Naive thymus-derived CD8-positive, alpha-beta T cell (primary cell): Measurements from ENCODE around the gene RNF11. TPM values are rescaled to one million over a fixed set of nuclear protein-coding genes. Genes with fewer than 3 reads are reported as not detected.
"Not testable (repeated sequence)": the region's sequence is repeated elsewhere in the genome, so short reads cannot be mapped to it uniquely, and the experiment has no call there.

Experiments used
- ATAC-seq, 2 donors: fragments of 150-1000 bp; cut with Tn5 transposase in 1 of 2; sonication (Bioruptor Pico), chemical (Tn5 transposase) in 1 of 2; 1 replicate in 1 of 2; 2 replicates in 1 of 2; pipeline ENCODE4 v1.10.0; 2021; ENCODE audit warnings: mild to moderate bottlenecking in 2 of 2, moderate library complexity in 2 of 2
- POLR2A ChIA-PET: fragments of 350-600 bp; sonication (Branson Sonifier 250); formaldehyde crosslinking; loops from one replicate; lab custom pipeline; 2021; ENCODE audit warnings: antibody characterized with exemption; lab: Charles Lee
- DNase-seq, 10 donors: peaks; one replicate each; pipeline versions ENCODE4 v3.0.0 to v3.0.0-alpha.2; 2020 to 2022
- H3K27ac Mint-ChIP-seq, 10 donors: one replicate each; pipeline ENCODE4 v1.8.0; 2020 to 2022; ENCODE audit warnings: mild to moderate bottlenecking in 10 of 10, mixed read lengths in 10 of 10, moderate library complexity in 4 of 10, inconsistent platforms in 1 of 10
- H3K27me3 Mint-ChIP-seq, 5 donors: one replicate each; pipeline ENCODE4 v1.8.0; 2021 to 2022; ENCODE audit warnings: mixed read lengths in 5 of 5
- H3K36me3 Mint-ChIP-seq, 3 donors: one replicate each; pipeline ENCODE4 v1.8.0; 2020 to 2022; ENCODE audit warnings: mixed read lengths in 3 of 3, mild to moderate bottlenecking in 2 of 3, inconsistent platforms in 1 of 3
- H3K4me1 Mint-ChIP-seq, 4 donors: one replicate each; pipeline ENCODE4 v1.8.0; 2021 to 2022; ENCODE audit warnings: mixed read lengths in 4 of 4
- H3K4me3 Mint-ChIP-seq, 10 donors: one replicate each; pipeline ENCODE4 v1.8.0; 2020 to 2022; ENCODE audit warnings: mild to moderate bottlenecking in 10 of 10, mixed read lengths in 10 of 10, moderate library complexity in 6 of 10, inconsistent platforms in 1 of 10
- H3K9me3 Mint-ChIP-seq, 9 donors: one replicate each; pipeline ENCODE4 v1.8.0; 2020 to 2022; ENCODE audit warnings: mixed read lengths in 9 of 9, mild to moderate bottlenecking in 3 of 9, inconsistent platforms in 1 of 9, moderate library complexity in 1 of 9
- polyA plus RNA-seq, 3 donors: library from polyadenylated mRNA; unstranded; fragments of 300-500 nt; fragmentation: Illumina TruSeq; gene quantifications; one replicate each; pipeline ENCODE4 v1.2.3, GENCODE V29; 2021
- total RNA-seq, 8 experiments: library from RNA in 2 of 8; stranded (reverse) in 2 of 8; gene quantifications; one replicate each; pipeline ENCODE4 v1.2.3 and lab custom pipeline; 2021 to 2026

RNF11 gene
- total and polyA plus RNA-seq, 5 experiments from 2014 or later, result 19.8 to 36.6 (median 31.8) TPM

- no peak for ATAC-seq
- Mint-ChIP-seq H3K27ac (peak overlapping the region in 9 of 10 donors; percentile 47 to 85 (median 65)), H3K9me3 (no peaks in the 10 kb centered on the region), H3K27me3 (no peaks in the 10 kb centered on the region), H3K36me3 (no peaks in the 10 kb centered on the region), H3K4me3 (peak overlapping the region in 4 of 10 donors; percentile 5 to 50 (median 18)), H3K4me1 (peaks cover 14 to 21% (median 20%) of the 10 kb centered on the region in 4 donors)
- POLR2A ChIA-PET, result interaction anchor here (1.3 kb wide), 1 partner anchor 21 kb away, joined by 4 read pairs; the partner anchor contains the start of gene RNF11
- DNase-seq, result no peak
These were observed 20.9 kb upstream of the RNF11 start for GRCh38 chr1:51215169-51215568.

DNA sequence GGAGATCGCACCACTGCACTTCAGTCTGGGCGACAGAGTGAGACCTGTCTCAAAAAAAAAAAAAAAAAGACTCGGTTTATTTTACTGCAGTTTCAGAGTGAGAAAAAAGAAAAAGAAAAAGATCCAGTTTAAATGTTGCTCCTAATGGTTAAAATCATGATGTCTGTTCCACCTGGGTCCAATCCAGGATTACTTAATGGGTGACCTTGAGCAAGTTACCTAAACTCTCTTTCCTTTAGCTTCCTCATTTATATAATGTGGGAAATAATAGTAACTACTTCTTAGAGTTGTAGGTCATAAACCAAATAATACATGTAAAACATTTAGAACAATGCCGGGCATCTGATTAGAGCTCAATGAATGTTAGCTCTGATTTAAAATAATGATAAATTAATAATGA lies 19.4 kb upstream of the RNF11 start:
- Mint-ChIP-seq H3K9me3 (no peaks in the 10 kb centered on the region), H3K36me3 (no peaks in the 10 kb centered on the region), H3K27me3 (no peaks in the 10 kb centered on the region), H3K27ac (peak overlapping the region in 1 of 10 donors; percentile 67), H3K4me3 (no peak overlapping the region), H3K4me1 (peaks cover 14 to 22% (median 20%) of the 10 kb centered on the region in 4 donors)
- ATAC-seq (no peak), DNase-seq (no peak)
- POLR2A ChIA-PET, result no interaction called here

DNA sequence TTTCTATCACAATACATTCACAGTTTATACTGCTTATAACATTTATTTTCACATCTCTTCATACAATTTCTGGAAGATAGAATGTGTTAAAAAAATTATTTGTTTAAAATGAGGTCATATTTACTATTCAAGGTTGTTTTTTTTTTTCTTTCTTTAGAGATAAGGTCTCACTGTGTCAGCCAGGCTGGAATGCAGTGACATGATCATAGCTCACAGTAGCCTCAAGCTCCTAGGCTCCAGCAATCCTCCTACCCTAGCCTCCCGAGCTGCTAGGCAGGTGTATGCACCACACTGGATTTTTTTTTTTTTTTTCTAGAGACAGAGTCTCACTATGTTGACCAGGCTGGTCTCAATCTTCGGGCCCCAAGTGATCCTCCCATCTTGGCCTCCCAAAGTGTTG lies 19.0 kb upstream of the RNF11 start:
- ATAC-seq, result no peak
- Mint-ChIP-seq H3K36me3 (no peaks in the 10 kb centered on the region), H3K27me3 (no peaks in the 10 kb centered on the region), H3K4me3 (no peak overlapping the region), H3K27ac (no peak overlapping the region), H3K9me3 (no peaks in the 10 kb centered on the region), H3K4me1 (peaks cover 14 to 22% (median 20%) of the 10 kb centered on the region in 4 donors)
- POLR2A ChIA-PET, result no interaction called here
- DNase-seq, result no peak

DNA sequence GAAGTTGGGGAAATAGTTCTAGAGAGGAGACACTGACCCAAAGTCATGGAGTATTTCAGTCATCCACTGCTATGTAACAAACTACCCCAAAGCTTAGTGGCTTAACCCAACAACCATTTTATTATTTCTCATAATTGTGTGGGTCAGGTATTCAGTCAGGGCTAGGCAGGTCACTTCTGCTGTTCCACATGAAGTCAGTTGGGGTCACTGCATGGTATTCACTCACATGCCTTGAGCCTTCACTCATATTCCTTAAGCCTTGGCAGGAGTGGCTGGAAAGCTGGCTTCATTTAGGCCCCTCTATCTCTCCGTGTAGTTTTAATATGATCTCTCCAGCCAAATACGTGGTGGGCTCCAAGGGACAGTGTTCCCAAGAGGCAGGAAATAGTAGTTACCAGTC lies 17.5 kb upstream of the RNF11 start:
- no peak overlapping the region for H3K27ac Mint-ChIP-seq
- H3K36me3 Mint-ChIP-seq, result no peaks in the 10 kb centered on the region
- H3K4me3 Mint-ChIP-seq, result no peak overlapping the region
- H3K27me3 Mint-ChIP-seq, result no peaks in the 10 kb centered on the region
- POLR2A ChIA-PET, result no interaction called here
- no peak for DNase-seq
- ATAC-seq, result no peak
- peaks cover 14 to 22% (median 20%) of the 10 kb centered on the region in 4 donors for H3K4me1 Mint-ChIP-seq
- H3K9me3 Mint-ChIP-seq, result no peaks in the 10 kb centered on the region

DNA sequence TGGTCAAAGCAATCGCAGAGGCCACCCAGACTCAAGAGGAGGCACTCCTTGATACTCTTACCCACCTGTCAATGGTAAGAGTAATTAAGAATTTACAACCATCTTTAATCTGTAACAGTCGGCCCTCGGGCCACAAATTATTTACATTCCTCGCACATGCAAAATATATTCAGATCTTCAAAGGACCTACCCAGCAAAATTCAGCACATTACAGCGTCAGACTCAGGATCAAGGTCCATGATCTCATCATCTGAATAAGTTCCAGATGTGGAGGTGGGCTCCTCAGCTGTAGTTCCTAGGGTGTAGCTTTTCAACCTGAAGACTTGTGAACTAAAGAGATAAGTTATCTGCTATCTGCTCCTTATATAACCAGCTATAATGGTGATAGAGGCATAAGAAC lies 17.1 kb upstream of the RNF11 start:
- POLR2A ChIA-PET, result no interaction called here
- H3K4me1 Mint-ChIP-seq, result peaks cover 14 to 22% (median 19%) of the 10 kb centered on the region in 4 donors

DNA sequence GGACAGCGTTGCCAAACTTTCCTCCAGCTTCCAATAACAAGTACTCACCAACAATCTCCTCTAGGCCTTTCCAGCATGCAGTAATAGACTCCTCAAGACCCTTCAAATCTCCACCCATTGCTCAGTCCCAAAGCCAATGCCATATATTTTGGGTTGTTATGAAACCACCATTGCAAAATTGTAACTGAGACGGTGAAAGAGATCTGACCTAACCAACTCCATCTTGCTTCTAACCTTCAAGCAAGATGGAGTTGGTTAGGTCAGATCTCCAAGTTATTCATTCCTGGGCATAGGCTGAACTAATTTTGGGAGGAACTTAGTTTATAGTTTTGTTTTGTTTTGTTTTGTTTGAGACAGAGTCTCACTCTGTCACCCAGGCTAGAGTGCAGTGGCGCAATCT lies 14.5 kb upstream of the RNF11 start:
- ATAC-seq, H3K36me3 Mint-ChIP-seq, H3K9me3 Mint-ChIP-seq, DNase-seq, H3K4me3 Mint-ChIP-seq, POLR2A ChIA-PET, H3K27ac Mint-ChIP-seq, H3K27me3 Mint-ChIP-seq, H3K4me1 Mint-ChIP-seq: not testable (repeated sequence)

More for the DNA sequence above, 17.1 kb upstream of the RNF11 start:
- no peak for ATAC-seq
- H3K4me3 Mint-ChIP-seq, result no peak overlapping the region
- peak overlapping the region in 1 of 10 donors; percentile 41 for H3K27ac Mint-ChIP-seq
- H3K36me3 Mint-ChIP-seq, result no peaks in the 10 kb centered on the region
- DNase-seq, result no peak
- no peaks in the 10 kb centered on the region for H3K9me3 Mint-ChIP-seq
- no peaks in the 10 kb centered on the region for H3K27me3 Mint-ChIP-seq

DNA sequence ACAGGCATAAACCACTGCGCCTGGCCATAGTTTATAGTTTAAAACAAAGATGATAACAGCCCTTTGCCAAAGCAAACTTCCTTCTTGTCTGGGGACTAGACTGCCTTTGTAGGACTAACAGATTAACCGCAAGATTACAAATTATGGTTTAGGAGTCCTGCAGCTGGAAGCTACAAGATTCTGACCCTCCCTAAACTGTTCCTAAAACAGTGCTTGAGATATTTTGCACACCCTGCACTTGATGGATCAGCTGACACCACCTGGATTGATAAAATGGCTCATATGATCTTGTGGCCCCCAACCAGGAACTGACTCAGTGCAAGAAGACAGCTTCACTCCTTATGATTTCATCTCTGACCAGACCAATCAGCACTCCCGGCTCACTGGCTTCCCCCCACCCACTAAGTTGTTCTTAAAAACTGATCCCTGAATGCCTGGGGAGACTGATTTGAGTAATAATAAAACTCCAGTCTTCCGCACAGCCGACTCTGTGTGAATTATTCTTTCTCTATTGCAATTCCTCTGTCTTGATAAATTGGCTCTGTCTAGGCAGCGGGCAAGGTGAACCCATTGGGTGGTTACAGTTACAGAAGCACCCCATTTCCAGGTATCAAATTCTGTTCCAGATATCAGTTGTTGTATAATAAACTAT lies 13.8 kb upstream of the RNF11 start:
- peaks cover 0 to 2% (median under 1%) of the 10 kb centered on the region in 4 donors for H3K4me1 Mint-ChIP-seq
- ATAC-seq (no peak), DNase-seq (no peak)
- no peak overlapping the region for H3K27ac Mint-ChIP-seq
- peaks cover 0 to 5% (median 0%) of the 10 kb centered on the region in 5 donors for H3K27me3 Mint-ChIP-seq
- no peaks in the 10 kb centered on the region for H3K36me3 Mint-ChIP-seq
- POLR2A ChIA-PET, result no interaction called here
- H3K4me3 Mint-ChIP-seq, result no peak overlapping the region
- H3K9me3 Mint-ChIP-seq, result no peaks in the 10 kb centered on the region

GRCh38 chr1:51222809-51223208 lies 13.3 kb upstream of the RNF11 start:
- POLR2A ChIA-PET, result no interaction called here
- peaks cover 0 to 2% (median under 1%) of the 10 kb centered on the region in 4 donors for H3K4me1 Mint-ChIP-seq
- ATAC-seq (no peak), DNase-seq (no peak)
- H3K36me3 Mint-ChIP-seq, result no peaks in the 10 kb centered on the region
- no peak overlapping the region for H3K27ac Mint-ChIP-seq
- peaks cover 0 to 5% (median 0%) of the 10 kb centered on the region in 5 donors for H3K27me3 Mint-ChIP-seq
- no peaks in the 10 kb centered on the region for H3K9me3 Mint-ChIP-seq
- H3K4me3 Mint-ChIP-seq, result no peak overlapping the region

DNA sequence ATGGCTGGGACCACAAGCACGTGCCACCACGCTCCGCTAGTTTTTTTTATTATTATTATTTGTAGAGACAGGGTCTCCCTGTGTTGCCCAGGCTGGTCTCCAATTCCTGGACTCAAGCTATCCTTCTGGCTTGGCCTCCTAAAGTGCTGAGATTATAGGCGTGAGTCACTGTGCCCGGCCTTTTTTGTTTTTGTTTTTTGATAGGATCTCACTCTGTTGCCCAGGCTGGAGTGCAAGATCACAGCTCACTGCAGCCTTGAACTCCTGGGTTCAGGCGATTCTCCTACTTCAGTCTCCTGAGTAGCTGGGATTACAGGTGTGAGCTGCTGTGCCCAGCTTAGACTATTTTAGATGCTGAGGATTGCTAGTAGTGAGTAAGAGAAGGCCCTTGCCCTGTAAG lies 11.8 kb upstream of the RNF11 start:
- POLR2A ChIA-PET, result no interaction called here
- H3K9me3 Mint-ChIP-seq, result no peaks in the 10 kb centered on the region
- ATAC-seq (no peak), DNase-seq (no peak)
- H3K36me3 Mint-ChIP-seq, result no peaks in the 10 kb centered on the region
- H3K4me1 Mint-ChIP-seq, result peaks cover 0 to 2% (median under 1%) of the 10 kb centered on the region in 4 donors
- H3K4me3 Mint-ChIP-seq, result no peak overlapping the region
- H3K27ac Mint-ChIP-seq, result no peak overlapping the region
- H3K27me3 Mint-ChIP-seq, result peaks cover 0 to 5% (median 0%) of the 10 kb centered on the region in 5 donors

DNA sequence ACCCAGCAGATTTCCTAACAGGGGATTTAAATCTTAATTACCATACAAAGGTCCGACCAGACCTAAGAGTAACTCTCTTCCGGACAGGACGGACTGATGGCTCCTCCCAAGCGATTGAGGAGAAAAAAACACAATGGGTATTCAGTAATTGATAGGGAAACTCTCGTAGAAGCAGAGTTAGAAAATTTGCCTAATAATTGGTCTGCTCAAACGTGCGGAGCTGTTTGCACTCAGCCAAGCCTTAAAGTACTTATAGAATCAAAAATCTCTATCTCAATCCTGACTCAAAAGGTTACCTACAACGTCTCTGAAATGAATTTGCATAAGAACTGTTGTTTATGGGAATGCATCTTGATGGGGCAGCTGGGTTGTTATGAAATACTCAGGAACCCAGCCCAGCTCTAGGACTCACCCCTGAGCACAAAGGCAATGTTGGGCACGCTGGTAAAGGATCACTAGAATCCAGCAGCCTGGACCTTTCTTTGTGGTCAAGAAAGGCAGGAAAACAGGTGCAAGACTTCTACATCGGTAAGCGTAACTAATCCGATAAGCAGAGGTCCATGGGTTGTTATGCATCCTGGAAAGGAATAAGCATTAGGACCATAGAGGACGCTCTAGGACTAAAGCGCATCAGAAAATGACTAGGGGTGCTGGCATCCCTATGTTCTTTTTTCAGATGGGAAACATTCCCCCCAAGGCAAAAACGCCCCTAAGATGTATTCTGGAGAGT lies 8.7 kb upstream of the RNF11 start:
- H3K4me1 Mint-ChIP-seq, result not testable (repeated sequence)

GRCh38 chr1:51228471-51228870 lies 7.6 kb upstream of the RNF11 start:
- H3K27me3 Mint-ChIP-seq, POLR2A ChIA-PET, H3K4me1 Mint-ChIP-seq, ATAC-seq, H3K4me3 Mint-ChIP-seq, H3K27ac Mint-ChIP-seq, DNase-seq, H3K9me3 Mint-ChIP-seq, H3K36me3 Mint-ChIP-seq: not testable (repeated sequence)

More for the DNA sequence above, 8.7 kb upstream of the RNF11 start:
- POLR2A ChIA-PET, result interaction anchor here (2.5 kb wide), 1 partner anchor 8 kb away, joined by 16 read pairs; the partner anchor contains the start of gene RNF11
- not testable (repeated sequence) for H3K9me3 Mint-ChIP-seq, ATAC-seq, H3K4me3 Mint-ChIP-seq, DNase-seq, H3K36me3 Mint-ChIP-seq, H3K27me3 Mint-ChIP-seq, H3K27ac Mint-ChIP-seq

DNA sequence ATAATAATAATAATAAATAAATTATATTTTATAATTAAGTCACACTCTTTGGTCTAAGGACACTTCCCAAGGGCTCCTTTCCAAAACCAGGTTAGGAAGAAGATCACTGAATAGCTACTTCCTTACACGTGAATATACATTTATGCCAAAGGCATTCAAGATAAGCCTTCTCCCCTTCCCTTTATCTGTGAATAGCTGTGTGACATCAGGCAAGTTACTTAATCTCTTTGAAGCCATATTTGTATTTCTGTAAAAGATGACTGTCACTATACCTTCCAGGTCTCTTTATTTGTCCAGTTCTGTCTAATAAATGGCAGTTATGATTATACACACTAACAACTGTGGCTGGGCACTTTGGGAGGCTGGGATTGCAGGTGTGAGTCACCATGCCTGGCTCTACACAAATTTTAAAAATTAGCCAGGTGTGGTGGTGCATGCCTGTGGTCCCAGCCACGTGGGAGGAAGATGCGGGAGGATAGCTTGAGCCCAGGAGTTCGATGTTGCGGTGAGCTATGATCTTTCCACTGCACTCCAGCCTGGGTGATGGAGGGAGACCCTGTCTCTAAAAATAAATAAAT lies 5.5 kb upstream of the RNF11 start:
- H3K27ac Mint-ChIP-seq, result no peak overlapping the region
- H3K27me3 Mint-ChIP-seq, result peaks cover 0 to 3% (median 0%) of the 10 kb centered on the region in 5 donors
- ATAC-seq (no peak), DNase-seq (no peak)
- peaks cover 11 to 16% (median 15%) of the 10 kb centered on the region in 4 donors for H3K4me1 Mint-ChIP-seq
- H3K9me3 Mint-ChIP-seq, result no peaks in the 10 kb centered on the region
- H3K4me3 Mint-ChIP-seq, result no peak overlapping the region
- POLR2A ChIA-PET, result no interaction called here
- no peaks in the 10 kb centered on the region for H3K36me3 Mint-ChIP-seq

- H3K27ac Mint-ChIP-seq, result no peak overlapping the region
- POLR2A ChIA-PET, result no interaction called here
- no peak for ATAC-seq
- peaks cover 0 to 3% (median 0%) of the 10 kb centered on the region in 5 donors for H3K27me3 Mint-ChIP-seq
- H3K36me3 Mint-ChIP-seq, result no peaks in the 10 kb centered on the region
- DNase-seq, result no peak
- H3K9me3 Mint-ChIP-seq, result no peaks in the 10 kb centered on the region
- peaks cover 12 to 20% (median 18%) of the 10 kb centered on the region in 4 donors for H3K4me1 Mint-ChIP-seq
- H3K4me3 Mint-ChIP-seq, result no peak overlapping the region
These were observed 5.0 kb upstream of the RNF11 start for GRCh38 chr1:51231120-51231519.
